GOT3 (cell line): ENCODE results near the gene ZIC3.

Experiments used
- DNase-seq: peaks from one replicate; lab custom pipeline; 2025; ENCODE audit warnings: mixed read lengths; lab: John Stamatoyannopoulos, UW

Gene ZIC3

GRCh38 chrX:137574102-137574783, 8.3 kb downstream of the ZIC3 start:
- no peak for DNase-seq

- DNase-seq = no peak
These were observed 8.9 kb downstream of the ZIC3 start for GRCh38 chrX:137574784-137575293.

GRCh38 chrX:137575596-137576255, 9.8 kb downstream of the ZIC3 start:
- DNase-seq = no peak

GRCh38 chrX:137587151-137587550, 21.2 kb downstream of the ZIC3 start:
- no peak for DNase-seq

GRCh38 chrX:137600769-137601168, 34.8 kb downstream of the ZIC3 start:
- no peak for DNase-seq
